DMS114 treated with DMSO at 0.1 percent for 48 hours (cell line): ENCODE results near the gene PPP1R3A.
"Not testable (repeated sequence)": the region's sequence is repeated elsewhere in the genome, so short reads cannot be mapped to it uniquely, and the experiment has no call there.

Experiments
- DNase-seq: peaks from one replicate; lab custom pipeline; 2025; ENCODE audit not compliant: unreplicated experiment; lab: John Stamatoyannopoulos, UW

PPP1R3A gene, protein sequence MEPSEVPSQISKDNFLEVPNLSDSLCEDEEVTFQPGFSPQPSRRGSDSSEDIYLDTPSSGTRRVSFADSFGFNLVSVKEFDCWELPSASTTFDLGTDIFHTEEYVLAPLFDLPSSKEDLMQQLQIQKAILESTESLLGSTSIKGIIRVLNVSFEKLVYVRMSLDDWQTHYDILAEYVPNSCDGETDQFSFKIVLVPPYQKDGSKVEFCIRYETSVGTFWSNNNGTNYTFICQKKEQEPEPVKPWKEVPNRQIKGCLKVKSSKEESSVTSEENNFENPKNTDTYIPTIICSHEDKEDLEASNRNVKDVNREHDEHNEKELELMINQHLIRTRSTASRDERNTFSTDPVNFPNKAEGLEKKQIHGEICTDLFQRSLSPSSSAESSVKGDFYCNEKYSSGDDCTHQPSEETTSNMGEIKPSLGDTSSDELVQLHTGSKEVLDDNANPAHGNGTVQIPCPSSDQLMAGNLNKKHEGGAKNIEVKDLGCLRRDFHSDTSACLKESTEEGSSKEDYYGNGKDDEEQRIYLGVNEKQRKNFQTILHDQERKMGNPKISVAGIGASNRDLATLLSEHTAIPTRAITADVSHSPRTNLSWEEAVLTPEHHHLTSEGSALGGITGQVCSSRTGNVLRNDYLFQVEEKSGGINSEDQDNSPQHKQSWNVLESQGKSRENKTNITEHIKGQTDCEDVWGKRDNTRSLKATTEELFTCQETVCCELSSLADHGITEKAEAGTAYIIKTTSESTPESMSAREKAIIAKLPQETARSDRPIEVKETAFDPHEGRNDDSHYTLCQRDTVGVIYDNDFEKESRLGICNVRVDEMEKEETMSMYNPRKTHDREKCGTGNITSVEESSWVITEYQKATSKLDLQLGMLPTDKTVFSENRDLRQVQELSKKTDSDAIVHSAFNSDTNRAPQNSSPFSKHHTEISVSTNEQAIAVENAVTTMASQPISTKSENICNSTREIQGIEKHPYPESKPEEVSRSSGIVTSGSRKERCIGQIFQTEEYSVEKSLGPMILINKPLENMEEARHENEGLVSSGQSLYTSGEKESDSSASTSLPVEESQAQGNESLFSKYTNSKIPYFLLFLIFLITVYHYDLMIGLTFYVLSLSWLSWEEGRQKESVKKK

DNA sequence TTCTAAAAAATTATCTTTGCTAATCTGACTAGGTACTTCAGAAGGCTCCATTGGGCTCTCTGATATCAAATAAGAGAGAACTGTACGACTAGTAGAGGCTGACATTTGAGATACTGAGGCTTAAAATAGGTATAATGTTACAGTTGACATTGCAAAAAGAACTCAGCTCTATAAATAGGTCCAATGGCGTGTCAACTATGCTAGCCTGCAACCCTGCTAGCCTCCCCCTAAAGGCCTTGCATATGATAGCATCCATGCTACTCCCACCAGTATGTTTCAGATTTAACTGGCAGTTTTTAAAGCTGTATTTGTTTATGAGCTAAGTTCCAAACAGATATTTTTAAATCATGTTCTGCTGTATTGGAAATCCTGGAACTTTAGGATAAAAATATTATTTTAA is at the start of gene PPP1R3A:
Gene PPP1R3A, minus strand, starts transcription at position 64 of the 400 bp plus-strand sequence. Its CDS starts 13 bp downstream, at position 51.
- no peak for DNase-seq

DNA sequence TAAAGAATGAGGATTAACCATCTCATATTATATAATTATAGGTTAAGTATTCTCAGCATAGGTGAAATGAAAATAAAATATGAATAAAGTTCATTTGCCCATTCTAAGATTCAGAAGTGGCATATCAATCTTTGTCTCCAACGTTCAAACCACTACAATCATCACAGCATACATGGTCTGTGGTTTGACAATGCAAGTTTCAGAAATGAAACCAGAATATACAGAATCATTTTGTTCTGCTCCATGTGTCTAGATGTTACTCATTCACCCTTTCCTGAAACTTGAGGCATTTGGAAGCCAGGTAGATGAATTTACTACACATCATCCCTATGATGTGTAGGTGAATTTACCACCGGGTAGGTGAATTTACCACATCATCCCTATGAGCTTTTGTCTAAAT is 44.5 kb upstream of the PPP1R3A start:
- no peak for DNase-seq

DNA sequence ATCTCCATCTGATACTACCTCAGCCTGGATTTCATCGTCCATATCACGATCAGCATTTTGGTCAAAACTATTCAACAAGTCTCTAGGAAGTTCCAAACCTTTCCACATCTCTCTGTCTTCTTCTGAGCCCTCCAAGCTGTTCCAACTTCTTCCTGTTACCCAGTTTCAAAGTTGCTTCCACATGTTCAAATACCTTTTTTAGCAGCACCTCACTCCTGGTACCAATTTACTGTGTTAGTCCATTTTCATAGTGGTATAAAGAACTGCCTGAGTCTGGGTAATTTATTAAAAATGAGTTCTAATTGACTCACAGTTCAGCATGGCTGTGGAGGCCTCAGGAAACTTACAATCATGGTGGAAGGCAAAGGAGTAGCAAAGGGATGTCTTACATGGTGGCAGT is 41.1 kb upstream of the PPP1R3A start:
- no peak for DNase-seq

GRCh38 chr7:113955157-113955556 is 36.3 kb upstream of the PPP1R3A start:
- DNase-seq: no peak

GRCh38 chr7:113953553-113953952 is 34.7 kb upstream of the PPP1R3A start:
- DNase-seq: no peak

- no peak for DNase-seq
These were observed 26.5 kb upstream of the PPP1R3A start for GRCh38 chr7:113945018-113945938.

GRCh38 chr7:113936982-113937381 is 18.2 kb upstream of the PPP1R3A start:
- DNase-seq: no peak

DNA sequence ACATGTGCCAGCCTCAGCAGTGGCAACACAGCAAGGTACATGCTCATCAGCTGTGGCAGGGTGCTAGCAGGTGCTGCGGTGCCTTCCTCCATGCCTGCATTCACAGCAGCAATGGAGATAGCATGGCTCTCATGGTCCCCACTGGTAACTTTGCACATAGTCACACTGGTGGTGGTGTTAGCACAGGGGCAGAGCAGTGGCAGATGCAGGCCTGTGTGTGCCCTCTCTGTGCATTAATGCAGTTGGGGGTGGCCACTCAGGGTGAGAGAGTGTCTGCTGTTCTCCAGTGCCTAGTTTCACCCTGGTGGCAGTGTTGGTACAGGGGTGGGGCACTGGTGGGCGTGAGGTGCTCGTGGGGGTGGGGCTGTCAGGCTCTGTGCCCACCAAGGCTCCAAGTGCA is 17.7 kb upstream of the PPP1R3A start:
- DNase-seq: no peak

DNA sequence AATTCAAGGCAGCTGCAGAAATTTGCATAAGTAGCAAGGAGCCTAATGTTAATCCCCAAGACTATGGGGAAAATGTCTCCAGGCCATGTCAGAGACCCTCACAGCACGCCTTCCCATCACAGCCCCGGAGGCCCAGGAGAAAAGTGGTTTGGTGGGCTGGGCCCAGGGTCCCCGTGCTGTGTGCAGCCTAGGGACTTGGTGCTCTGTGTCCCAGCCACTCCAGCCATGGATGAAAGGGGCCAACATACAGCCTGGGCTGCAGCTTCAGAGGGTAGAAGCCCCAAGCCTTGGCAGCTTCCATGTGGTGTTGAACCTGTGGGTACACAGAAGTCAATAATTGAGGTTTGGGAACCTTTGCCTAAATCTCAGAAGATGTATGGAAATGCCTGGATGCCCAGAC is 10.6 kb upstream of the PPP1R3A start:
- not testable (repeated sequence) for DNase-seq

DNA sequence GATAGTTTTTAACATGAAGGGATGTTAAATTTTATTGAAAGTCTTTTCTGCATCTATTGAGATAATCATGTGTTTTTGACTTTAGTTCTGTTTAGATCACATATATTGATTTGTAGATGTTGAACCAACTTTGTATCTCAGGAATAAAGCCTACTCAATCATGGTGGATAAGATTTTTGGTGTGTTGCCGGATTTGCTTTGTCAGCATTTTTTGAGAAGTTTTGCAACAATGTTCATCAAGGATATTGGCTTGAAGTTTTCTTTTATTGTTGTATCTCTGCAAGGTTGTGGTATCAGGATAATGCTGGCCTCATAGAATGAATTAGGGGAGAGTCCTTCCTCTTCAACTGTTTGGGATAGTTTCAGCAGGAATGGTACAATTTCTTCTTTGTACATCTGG is 9.3 kb upstream of the PPP1R3A start:
- no peak for DNase-seq

DNA sequence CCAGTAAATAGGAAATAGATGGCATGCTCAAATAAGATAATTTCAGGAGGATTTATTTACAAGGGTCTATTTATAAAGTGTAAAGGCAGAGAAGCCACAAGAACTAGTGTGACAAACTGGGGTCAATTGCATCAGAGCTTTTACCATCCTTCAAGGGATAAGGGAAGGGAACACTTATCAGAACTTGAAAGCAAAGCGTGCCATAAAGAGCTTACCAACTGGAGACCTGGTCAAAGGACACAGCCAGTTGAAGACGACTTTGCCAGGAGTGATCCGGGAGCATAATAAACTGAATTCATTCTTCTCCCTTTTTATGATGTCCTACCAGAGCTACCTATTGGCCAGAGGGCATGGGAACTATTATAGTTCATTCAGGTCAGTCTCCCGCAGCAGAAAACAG is 3.2 kb upstream of the PPP1R3A start:
- DNase-seq: no peak

GRCh38 chr7:113921363-113921762 is 2.6 kb upstream of the PPP1R3A start:
- DNase-seq: no peak

GRCh38 chr7:113917840-113918239 is 969 bp downstream of the PPP1R3A start:
- no peak for DNase-seq

DNA sequence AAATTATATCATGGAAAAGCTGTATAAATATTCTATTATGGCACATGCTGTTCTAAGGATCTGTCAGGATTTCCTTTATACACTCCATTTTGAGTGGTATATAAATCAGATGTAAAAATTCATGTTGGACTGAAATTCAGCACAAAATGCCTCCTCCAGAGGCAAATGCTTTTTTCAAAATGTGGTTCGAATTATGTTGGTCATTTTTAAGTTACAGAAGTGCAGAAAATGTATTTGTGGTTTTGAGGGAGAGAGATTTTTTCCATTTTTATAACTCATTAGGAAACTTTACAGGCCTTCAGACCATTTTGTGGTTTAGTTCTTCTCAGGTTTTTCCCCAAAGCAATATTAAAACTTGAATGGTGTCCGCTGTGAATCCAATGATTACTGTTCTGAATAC is 2.9 kb downstream of the PPP1R3A start:
- no peak for DNase-seq

DNA sequence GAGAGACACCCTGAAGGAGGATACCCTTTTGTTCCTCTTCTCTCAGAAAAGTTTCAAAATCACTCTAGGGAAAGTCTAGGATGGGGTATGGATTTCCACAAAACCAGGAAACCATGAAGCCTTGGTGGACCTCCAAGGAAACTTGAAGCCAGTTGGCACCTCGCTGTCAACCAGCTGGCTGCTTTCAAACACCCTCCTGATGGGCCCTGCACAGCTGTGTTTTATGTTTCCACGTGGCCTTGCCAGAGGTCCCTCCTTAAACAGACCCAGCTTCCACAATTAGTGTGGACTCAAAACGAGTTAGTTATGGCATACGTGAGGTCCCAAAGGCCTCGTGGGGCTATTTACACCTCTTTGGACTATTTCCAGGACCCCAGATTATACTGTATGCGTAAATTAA is 5.9 kb downstream of the PPP1R3A start:
- DNase-seq: no peak

- DNase-seq: no peak
These were observed 11.2 kb downstream of the PPP1R3A start for GRCh38 chr7:113907617-113908016.

- no peak for DNase-seq
These were observed 14.3 kb downstream of the PPP1R3A start for GRCh38 chr7:113904521-113904920.

DNA sequence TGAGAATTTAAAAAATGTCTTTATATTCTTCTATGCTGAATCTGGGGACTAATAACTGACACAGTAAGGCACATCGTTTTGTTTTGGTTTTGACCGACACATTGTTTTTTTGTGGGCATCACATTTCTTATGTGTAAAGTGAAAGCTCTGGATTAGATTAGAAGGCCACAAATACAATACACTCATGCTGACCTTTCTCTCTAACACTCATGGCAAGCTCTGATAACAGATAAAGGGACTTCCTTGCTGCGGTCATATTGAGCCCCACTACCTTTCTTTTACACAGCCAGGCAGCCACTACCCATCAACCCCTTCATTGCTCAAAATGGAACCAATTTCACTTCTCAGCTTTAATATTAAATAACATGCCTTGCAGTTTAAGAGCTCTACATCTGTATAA is 26.0 kb downstream of the PPP1R3A start:
- DNase-seq: no peak

DNA sequence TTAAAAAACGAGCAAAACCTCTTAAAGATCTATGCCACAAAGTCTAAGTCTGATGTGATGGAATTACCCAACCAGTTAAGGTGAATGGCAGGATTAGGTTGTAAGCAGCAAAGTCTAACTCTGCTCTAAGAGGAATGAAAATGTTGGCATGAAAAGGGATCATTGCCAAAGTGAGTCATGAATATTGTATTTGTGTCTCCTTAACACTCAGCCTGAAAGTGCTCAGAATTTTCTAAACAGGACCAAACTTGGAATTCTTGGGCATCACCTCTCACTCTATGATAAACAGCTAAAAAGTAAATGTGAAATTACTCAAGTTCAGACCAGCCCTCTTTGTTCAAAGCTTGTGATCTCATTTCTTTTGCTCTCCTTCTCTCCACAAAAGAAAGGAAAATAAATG is 27.0 kb downstream of the PPP1R3A start:
- no peak for DNase-seq

- DNase-seq: no peak
These were observed 27.8 kb downstream of the PPP1R3A start for GRCh38 chr7:113891031-113891350.
